Spinal cord (tissue), 10 donors: Measurements from ENCODE around the gene GP1BB. TPM values are rescaled to one million over a fixed set of nuclear protein-coding genes. Genes with fewer than 3 reads are reported as not detected.
"Not testable (repeated sequence)": the region's sequence is repeated elsewhere in the genome, so short reads cannot be mapped to it uniquely, and the experiment has no call there.

Experiments used
- DNase-seq, 6 donors: peaks; one replicate each; pipeline versions ENCODE4 v3.0.0 to v3.0.0-alpha.2; 2013 to 2015; ENCODE audit warnings: low spot score in 6 of 6, low read depth in 4 of 6
- H3K27ac ChIP-seq: one replicate; pipeline ENCODE4 v1.5.1; 2013; ENCODE audit warnings: low read depth, low read length, control low read depth
- H3K27me3 ChIP-seq: one replicate; pipeline ENCODE4 v1.6.1; 2013; ENCODE audit warnings: low read length; ENCODE audit not compliant: control insufficient read depth, insufficient read depth
- H3K36me3 ChIP-seq: one replicate; pipeline ENCODE4 v1.6.1; 2013; ENCODE audit warnings: low read length; ENCODE audit not compliant: control insufficient read depth, insufficient read depth
- H3K4me1 ChIP-seq: one replicate; pipeline ENCODE4 v1.6.1; 2013; ENCODE audit warnings: low read length; ENCODE audit not compliant: control insufficient read depth, insufficient read depth
- H3K4me3 ChIP-seq: one replicate; pipeline ENCODE4 v1.5.1; 2013; ENCODE audit warnings: low read depth, low read length, control low read depth
- H3K9me3 ChIP-seq: one replicate; pipeline ENCODE4 v1.6.1; 2013; ENCODE audit warnings: low read length; ENCODE audit not compliant: control insufficient read depth, insufficient read depth
- WGBS: methylation state at CpG from one replicate; pipeline ENCODE4 v1.1.5; 2013; ENCODE audit warnings: missing lambda C conversion rate; ENCODE audit not compliant: insufficient coverage; 5-methylcytosine and 5-hydroxymethylcytosine counted together
- polyA plus RNA-seq, 2 donors: library from polyadenylated mRNA; unstranded; fragments of 120-200 nt; gene quantifications; one replicate each; pipeline ENCODE4 v1.2.1, GENCODE V29; 2013; ENCODE audit not compliant: insufficient read length in 2 of 2
- total RNA-seq, 2 donors: library from RNA; depleted of rRNA in 1 of 2; stranded (reverse); fragments of 120-200 nt in 1 of 2; fragments of >200 nt in 1 of 2; gene quantifications; one replicate each; pipeline versions ENCODE4 v1.2.3 to v1.2.4, GENCODE V29; 2013 to 2014
- donor health status: healthy.

GP1BB gene
- total and polyA plus RNA-seq, 4 donors: 5.3 to 50.5 (median 27.1) TPM

DNA sequence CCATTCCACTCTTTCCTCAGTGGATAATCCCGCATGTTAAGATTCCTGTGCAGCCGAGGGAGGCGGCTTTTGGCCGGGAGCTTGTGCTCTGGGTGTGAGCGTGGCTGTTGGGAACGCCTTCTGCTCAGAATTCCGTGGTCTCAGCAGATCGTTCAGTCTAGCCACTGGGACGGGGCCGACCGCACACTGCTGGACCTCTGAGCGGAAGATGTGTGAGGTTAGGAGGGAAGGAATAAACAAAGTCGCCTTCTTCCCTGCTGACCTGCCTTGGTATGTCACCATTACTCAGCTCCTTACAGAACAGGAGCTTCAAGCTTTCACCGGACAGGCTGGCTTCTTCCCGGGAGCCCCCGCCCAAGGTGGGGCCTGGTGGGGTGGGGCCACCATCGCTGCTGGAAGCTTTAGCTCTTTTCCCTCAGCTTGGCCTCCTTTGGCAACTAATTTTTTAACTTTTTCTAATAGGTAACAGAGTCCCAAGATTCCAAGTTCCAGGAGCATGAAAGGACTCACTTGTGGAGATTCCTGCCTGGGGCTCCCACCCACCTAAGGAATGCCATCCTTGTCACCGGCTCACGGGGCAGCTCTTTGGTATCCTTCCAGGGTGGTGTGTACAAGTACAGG, 31.5 kb upstream of the GP1BB start:
- H3K9me3 ChIP-seq: no peaks in the 10 kb centered on the region
- peaks cover 17% of the 10 kb centered on the region for H3K4me1 ChIP-seq
- H3K27ac ChIP-seq: peak overlapping the region; percentile 16
- H3K36me3 ChIP-seq: no peaks in the 10 kb centered on the region
- H3K4me3 ChIP-seq: no peak overlapping the region
- H3K27me3 ChIP-seq: no peaks in the 10 kb centered on the region
- WGBS: 55% methylated on average over 11 of the region's 19 CpGs
- DNase-seq: peak in 1 of 6 donors; percentile 63

DNA sequence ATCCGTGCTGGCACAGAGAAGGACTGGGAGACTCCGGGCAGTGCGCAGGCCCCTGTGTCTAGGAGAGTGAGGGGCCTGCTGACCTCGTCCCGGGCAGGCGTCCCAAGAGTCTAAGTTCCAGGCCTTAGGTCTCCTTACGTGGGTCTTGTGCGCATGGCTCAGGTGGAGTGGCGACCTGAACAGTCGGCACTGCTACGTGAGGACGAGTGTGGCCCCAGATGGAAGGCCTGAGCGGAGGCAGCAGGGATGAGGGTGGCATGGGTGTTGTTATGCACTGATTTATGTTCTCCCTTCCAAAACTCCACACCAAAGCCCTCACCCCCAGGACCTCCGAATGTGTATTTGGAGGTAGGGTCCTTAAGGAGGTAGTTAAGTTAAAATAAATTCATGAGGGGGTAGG, 29.8 kb upstream of the GP1BB start:
- peaks cover 12% of the 10 kb centered on the region for H3K4me1 ChIP-seq
- over 99% methylated on average over 12 of the region's 14 CpGs for WGBS
- no peaks in the 10 kb centered on the region for H3K9me3 ChIP-seq
- H3K4me3 ChIP-seq: no peak overlapping the region
- H3K27ac ChIP-seq: no peak overlapping the region
- no peaks in the 10 kb centered on the region for H3K27me3 ChIP-seq
- DNase-seq: no peak
- no peaks in the 10 kb centered on the region for H3K36me3 ChIP-seq

DNA sequence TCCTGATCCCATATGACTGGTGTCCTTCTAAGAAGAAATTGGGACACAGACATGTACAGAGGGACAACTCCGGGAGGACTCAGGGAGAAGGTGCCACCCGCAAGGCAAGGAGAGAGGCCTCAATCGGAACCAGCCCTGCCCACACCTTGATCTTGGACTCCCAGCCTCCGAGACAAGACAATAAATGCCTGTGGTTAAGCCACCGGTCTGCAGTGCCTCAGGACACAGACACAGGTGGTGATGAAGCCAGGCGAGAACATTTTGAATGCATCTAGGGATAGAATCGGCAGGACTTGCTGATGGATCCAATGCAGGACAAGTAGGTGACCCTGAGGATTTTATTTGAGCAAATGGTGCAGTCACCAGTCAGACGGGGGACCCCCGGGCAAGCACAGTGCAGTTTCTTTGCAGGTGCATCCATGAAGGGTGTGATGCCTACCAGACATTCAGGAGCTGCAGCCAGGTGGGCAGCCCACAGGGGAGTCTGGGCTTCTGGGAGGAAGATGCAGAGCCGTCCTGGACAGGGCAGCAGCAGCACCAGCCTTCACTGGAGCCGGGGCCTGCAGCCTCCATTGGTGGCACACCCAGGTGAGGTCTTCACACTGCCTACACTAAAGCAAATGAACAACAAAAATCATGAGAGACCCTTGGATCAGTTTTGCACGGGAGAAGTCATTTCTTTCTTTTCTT, 29.2 kb upstream of the GP1BB start:
- no peaks in the 10 kb centered on the region for H3K27me3 ChIP-seq
- no peaks in the 10 kb centered on the region for H3K36me3 ChIP-seq
- 89% methylated on average over 12 of the region's 12 CpGs for WGBS
- no peak overlapping the region for H3K27ac ChIP-seq
- DNase-seq: no peak
- H3K4me3 ChIP-seq: no peak overlapping the region
- H3K4me1 ChIP-seq: peaks cover 12% of the 10 kb centered on the region
- H3K9me3 ChIP-seq: no peaks in the 10 kb centered on the region

DNA sequence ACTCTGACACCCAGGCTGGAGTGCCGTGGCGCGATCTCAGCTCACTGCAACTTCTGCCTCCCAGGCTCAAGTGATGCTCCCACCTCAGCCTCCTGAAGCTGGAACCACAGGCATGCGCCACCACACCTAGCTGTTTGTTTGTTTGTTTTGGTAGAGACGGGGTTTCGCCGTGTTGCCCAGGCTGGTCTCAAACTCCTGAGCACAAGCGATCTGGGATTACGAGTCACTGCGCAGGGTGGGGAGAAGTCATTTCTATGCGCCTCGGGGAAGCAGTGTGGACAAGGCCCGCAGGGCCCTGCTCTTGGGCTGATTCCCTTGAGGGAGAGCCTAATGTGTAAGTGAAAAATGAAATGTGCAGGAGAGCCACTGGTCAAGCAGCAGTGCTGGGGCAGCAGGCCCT, 28.6 kb upstream of the GP1BB start:
- Histone ChIP-seq H3K36me3 (no peaks in the 10 kb centered on the region), H3K27me3 (no peaks in the 10 kb centered on the region), H3K4me1 (peaks cover 12% of the 10 kb centered on the region), H3K27ac (no peak overlapping the region), H3K9me3 (no peaks in the 10 kb centered on the region), H3K4me3 (no peak overlapping the region)
- 85% methylated on average over 9 of the region's 13 CpGs for WGBS
- no peak for DNase-seq

DNA sequence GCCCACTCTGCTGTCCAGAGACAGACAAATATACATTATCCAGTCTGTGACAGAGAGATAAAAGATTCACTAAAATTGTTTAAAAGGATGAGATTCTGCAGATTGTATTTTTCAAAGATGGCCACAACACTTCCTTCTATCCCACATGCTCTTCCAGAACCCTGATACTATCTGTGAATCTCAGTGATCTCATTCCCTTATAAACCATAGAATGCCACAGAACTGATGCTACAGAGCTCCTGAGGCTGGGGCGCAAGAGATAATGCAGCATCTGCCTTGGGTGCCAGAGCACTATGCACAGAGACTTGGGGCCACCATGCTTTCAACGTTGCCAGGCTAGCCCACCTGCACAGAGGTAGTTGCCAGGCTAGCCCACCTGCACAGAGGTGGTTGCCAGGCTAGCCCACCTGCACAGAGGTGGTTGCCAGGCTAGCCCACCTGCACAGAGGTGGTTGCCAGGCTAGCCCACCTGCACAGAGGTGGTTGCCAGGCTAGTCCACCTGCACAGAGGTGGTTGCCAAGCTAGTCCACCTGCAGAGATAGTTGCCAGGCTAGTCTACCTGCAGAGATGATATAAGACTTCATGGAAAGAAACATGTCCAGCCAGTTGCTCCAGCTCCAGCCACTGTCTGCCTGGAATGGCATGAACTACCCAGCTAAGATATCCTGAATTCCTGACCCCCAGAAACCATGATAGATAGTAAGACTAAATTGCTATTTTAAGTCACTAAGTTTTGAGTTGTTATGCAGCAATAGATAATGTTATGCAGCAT, 26.6 kb upstream of the GP1BB start:
- DNase-seq: no peak
- H3K36me3 ChIP-seq: no peaks in the 10 kb centered on the region
- no peak overlapping the region for H3K27ac ChIP-seq
- peaks cover 5% of the 10 kb centered on the region for H3K4me1 ChIP-seq
- no peak overlapping the region for H3K4me3 ChIP-seq
- WGBS: 90% methylated on average over 2 of the region's 2 CpGs
- no peaks in the 10 kb centered on the region for H3K9me3 ChIP-seq
- H3K27me3 ChIP-seq: no peaks in the 10 kb centered on the region

DNA sequence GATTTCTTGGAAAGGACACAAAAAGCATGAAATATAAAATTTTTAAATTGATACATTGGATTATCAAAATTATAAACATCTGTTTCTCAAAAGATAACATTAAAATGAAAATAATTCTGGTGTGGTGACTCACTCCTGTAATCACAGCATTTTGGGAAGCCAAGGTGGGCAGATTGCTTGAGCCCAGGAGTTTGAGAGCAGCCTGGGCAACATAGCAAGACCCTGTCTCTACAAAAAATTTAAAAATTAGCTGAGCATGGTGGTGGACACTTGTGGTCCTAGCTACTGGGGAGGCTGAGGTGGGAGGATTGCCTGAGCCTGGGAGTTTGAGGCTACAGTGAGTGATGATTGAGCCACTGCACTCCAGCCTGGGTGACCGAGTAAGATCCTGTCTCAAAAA, 25.5 kb upstream of the GP1BB start:
- not testable (repeated sequence) for H3K4me3 ChIP-seq, H3K27me3 ChIP-seq, H3K4me1 ChIP-seq, H3K27ac ChIP-seq, H3K9me3 ChIP-seq, DNase-seq, H3K36me3 ChIP-seq
- no CpG with 5 or more reads among the region's 1 CpG for WGBS

DNA sequence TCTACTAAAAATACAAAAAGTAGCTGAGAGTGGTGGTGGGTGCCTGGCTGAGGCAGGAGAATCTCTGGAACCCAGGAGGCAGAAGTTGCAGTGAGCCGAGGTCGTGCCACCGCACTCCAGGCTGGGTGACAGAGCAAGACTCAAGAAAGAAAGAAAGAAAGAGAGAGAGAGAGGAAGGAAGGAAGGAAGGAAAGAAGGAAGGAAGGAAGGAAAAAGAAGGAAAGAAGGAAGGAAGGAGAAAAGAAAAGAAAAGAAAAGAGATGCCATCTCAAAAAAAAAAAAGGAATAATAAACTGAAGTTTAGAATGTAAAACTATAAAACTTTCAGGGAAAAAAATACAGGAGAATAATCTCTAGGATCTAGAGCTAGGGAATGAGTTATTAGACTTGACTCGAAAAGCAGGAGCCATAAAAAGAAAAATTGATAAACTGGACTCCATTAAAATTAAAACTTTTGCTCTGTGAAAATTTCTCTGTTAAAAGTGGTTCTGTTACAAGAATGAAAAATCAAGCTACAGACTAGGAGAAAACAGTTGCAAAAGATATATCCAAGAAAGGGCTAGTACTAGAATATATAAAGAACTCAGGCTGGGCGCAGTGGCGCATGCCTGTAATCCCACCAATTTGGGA, 22.4 kb upstream of the GP1BB start:
- Histone ChIP-seq H3K36me3 (no peaks in the 10 kb centered on the region), H3K4me1 (peaks cover 9% of the 10 kb centered on the region), H3K9me3 (no peaks in the 10 kb centered on the region), H3K27ac (no peak overlapping the region), H3K4me3 (no peak overlapping the region), H3K27me3 (no peaks in the 10 kb centered on the region)
- DNase-seq: no peak
- WGBS: 98% methylated on average over 3 of the region's 6 CpGs

DNA sequence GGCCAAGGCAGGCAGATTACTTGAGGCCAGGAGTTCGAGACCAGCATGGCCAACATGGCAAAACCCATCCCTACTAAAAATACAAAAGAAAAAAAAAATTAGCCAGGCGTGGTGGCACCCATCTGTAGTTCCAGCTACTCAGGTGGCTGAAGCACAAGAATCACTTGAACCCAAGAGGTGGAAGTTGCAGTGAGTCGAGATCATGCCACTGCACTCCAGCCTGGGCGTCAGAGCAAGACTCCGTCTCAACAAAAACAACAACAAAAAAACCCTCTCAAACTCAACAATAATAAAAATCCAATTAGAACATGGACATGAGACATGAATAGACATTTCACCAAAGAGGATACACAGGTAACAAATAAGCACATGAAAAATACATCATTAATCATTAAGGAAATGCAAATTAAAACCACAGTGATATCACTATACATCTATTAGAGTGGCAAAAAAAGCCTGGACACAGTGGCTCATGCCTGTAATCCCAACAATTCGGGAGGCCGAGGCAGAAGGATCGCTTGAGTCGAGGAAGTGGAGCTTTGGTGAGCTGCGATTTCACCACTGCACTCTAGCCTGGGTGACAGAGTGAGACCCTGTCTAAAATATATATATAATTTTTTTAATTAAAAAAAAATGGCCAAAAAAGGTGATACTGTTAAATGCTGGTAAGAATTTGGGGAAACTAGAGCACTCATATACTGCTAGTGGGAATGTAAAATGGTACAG, 21.8 kb upstream of the GP1BB start:
- Histone ChIP-seq H3K4me3 (no peak overlapping the region), H3K27ac (no peak overlapping the region), H3K9me3 (no peaks in the 10 kb centered on the region), H3K27me3 (no peaks in the 10 kb centered on the region), H3K4me1 (peaks cover 9% of the 10 kb centered on the region), H3K36me3 (no peaks in the 10 kb centered on the region)
- DNase-seq: no peak
- 87% methylated on average over 4 of the region's 10 CpGs for WGBS

DNA sequence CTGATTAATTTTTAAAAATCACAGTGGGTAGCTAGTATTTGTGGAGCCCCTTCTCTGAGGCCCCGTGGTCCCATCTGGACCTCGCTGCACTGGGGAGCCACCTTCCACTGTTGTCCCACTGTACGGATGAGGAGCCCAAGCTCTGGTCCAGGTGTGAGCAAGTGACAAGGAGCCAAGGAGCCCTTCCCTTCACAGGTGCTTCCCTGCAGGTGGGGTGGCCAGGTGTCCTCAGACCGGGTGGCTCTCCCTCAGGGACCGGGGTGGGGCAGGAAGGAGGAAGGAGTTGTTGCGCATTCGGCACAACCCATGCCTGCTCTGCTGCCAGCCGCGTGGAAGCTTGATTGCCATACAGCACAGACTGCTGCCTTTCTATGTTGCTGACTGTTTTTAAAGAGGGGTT, 19.5 kb upstream of the GP1BB start:
- Histone ChIP-seq H3K4me3 (no peak overlapping the region), H3K27ac (no peak overlapping the region), H3K36me3 (no peaks in the 10 kb centered on the region), H3K4me1 (peaks cover 11% of the 10 kb centered on the region), H3K27me3 (no peaks in the 10 kb centered on the region), H3K9me3 (no peaks in the 10 kb centered on the region)
- DNase-seq: peak in 1 of 6 donors; percentile 14
- WGBS: 75% methylated on average over 9 of the region's 9 CpGs
